SJCRH30 (cell line): ENCODE data around the gene OVOL1. TPM values are rescaled to one million over a fixed set of nuclear protein-coding genes. Genes with fewer than 3 reads are reported as not detected.

Experiments
- DNase-seq, 2 experiments: peaks; one replicate each; pipeline ENCODE4 v3.0.0-alpha.2; 2015 to 2020
- H3K27ac ChIP-seq: fragments of 250-450 bp; sonication (Bioruptor Pico); 2 replicates; pipeline ENCODE4 v1.5.1; 2020; ENCODE audit warnings: mild to moderate bottlenecking, moderate library complexity
- H3K27me3 ChIP-seq: fragments of 250-450 bp; sonication (Bioruptor Pico); 2 replicates; pipeline ENCODE4 v1.5.1; 2020; ENCODE audit warnings: mild to moderate bottlenecking, moderate library complexity
- H3K36me3 ChIP-seq: fragments of 250-450 bp; sonication (Bioruptor Pico); 2 replicates; pipeline ENCODE4 v1.5.1; 2020; ENCODE audit warnings: mild to moderate bottlenecking, moderate library complexity
- H3K4me1 ChIP-seq: fragments of 250-450 bp; sonication (Bioruptor Pico); 2 replicates; pipeline ENCODE4 v1.5.1; 2020; ENCODE audit warnings: mild to moderate bottlenecking, moderate library complexity
- H3K4me3 ChIP-seq: fragments of 250-450 bp; sonication (Bioruptor Pico); 2 replicates; pipeline ENCODE4 v1.5.1; 2020; ENCODE audit warnings: mild to moderate bottlenecking, moderate library complexity
- H3K9me3 ChIP-seq: fragments of 250-450 bp; sonication (Bioruptor Pico); replicated peaks from 2 replicates; pipeline ENCODE4 v1.5.1; 2020; ENCODE audit warnings: mild to moderate bottlenecking, moderate library complexity
- total RNA-seq: library from RNA; depleted of rRNA; stranded (reverse); fragments of >200 nt; shearing (Covaris generic); gene quantifications from 2 replicates; pipeline ENCODE4 v1.2.3, GENCODE V29; 2014

The OVOL1 gene
- total RNA-seq, 1 experiment from 2014 or later, result not detected

DNA sequence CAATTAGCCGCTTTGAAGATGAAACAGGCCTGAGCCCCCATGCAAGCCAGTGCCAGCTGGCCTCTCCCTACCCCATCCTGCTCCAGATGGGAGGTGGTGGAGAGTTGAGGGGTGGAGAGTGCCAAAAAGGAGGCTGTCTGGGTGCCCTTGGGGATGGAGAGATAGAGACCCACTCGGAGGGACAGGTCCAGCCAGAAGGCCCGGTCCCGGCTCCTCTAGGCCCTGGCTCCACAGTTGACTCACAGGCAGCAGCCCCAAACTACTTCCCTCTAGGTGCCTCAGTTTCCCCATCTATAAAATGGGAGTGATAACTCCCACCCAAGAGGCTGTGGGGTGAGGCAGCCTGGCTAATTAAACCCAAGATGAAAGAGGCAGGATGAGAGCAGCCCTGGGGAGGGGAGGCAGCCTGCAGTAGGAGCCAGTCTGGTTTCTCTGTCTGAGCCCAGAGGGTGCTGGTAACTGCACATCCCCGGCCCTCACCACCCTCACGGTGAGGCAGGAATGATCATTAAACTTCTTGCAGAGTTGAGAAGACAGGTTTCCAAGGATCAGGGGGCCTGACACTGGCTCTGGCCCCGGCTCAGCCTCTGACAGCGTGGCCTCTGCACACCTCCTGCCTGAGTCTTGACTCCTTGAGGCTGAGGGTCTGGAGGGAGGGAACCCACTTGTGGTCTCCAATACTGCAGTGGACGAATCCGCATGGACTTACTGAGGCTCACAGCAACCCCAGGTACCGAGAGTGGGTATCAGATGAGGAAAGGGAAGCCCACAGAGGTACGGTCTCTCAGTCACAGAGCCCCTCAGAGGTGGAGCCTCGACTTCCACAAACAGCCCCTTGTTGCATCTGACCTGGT lies 4.7 kb upstream of the OVOL1 start:
- no peaks in the 10 kb centered on the region for H3K9me3 ChIP-seq
- no peak overlapping the region for H3K27ac ChIP-seq
- no peaks in the 10 kb centered on the region for H3K4me1 ChIP-seq
- H3K27me3 ChIP-seq, result 0 out of 2 replicates have a peak, but pooled peaks cover 4% of the 10 kb centered on the region
- no peak for DNase-seq
- no peak overlapping the region for H3K4me3 ChIP-seq
- no peaks in the 10 kb centered on the region for H3K36me3 ChIP-seq

DNA sequence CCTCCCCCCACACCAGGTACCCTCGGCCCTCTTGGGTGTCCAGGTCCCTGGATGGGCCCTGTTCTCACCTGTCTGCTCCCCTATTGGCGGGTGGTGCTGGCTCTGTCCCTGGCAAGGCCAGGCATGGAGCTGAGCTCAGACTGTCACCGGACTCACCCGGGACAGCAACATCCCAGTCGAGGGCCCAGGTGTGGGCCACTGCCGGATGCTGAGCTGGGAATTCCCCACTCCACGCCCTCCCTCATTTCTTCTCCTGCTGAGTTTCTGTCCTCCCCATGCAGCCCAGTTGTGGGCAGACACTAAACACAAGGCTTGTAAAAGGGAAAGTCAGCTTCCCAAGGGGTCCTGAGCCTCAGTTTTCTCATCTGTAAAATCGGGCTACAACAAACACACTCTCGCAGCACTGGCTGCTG lies 4.0 kb upstream of the OVOL1 start:
- H3K27me3 ChIP-seq, result 0 out of 2 replicates have a peak, but pooled peaks cover 4% of the 10 kb centered on the region
- H3K27ac ChIP-seq, result no peak overlapping the region
- H3K4me1 ChIP-seq, result no peaks in the 10 kb centered on the region
- no peak overlapping the region for H3K4me3 ChIP-seq
- no peak for DNase-seq
- no peaks in the 10 kb centered on the region for H3K36me3 ChIP-seq
- no peaks in the 10 kb centered on the region for H3K9me3 ChIP-seq

DNA sequence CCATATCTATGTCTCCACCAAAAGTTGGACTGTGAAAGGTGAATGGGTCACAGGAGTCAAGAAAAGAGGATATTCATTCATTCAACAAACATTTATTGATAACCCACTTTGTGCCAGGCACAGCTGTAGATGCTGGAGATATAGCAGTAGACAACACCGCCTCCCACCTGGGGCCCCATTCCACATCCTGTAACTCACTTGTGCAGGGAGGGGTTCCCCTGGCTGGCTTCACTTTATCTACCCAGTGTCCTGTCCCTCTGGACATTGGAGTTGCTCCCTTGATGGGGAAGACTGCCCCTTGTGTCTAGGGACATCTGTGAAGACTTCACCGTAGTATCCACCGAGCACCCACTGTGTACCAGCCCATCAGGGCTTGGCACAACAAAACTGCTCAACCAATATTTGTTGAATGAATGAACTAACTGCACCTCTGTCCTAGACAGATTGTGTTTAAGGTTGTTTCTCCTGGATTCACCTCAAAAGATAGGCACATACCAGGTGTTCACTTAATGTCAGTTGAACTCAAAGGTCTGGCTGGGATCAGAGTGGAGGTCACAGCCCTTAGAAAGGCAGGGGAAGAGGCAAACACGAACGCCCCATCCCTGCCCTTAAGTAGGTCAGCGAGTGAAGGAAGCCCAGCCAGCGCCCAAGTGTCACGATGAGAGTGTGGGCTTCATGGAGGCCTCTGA lies 1.4 kb upstream of the OVOL1 start:
- no peaks in the 10 kb centered on the region for H3K9me3 ChIP-seq
- DNase-seq, result no peak
- peaks cover 8% of the 10 kb centered on the region for H3K27me3 ChIP-seq
- no peaks in the 10 kb centered on the region for H3K36me3 ChIP-seq
- H3K4me3 ChIP-seq, result no peak overlapping the region
- no peak overlapping the region for H3K27ac ChIP-seq
- no peaks in the 10 kb centered on the region for H3K4me1 ChIP-seq

DNA sequence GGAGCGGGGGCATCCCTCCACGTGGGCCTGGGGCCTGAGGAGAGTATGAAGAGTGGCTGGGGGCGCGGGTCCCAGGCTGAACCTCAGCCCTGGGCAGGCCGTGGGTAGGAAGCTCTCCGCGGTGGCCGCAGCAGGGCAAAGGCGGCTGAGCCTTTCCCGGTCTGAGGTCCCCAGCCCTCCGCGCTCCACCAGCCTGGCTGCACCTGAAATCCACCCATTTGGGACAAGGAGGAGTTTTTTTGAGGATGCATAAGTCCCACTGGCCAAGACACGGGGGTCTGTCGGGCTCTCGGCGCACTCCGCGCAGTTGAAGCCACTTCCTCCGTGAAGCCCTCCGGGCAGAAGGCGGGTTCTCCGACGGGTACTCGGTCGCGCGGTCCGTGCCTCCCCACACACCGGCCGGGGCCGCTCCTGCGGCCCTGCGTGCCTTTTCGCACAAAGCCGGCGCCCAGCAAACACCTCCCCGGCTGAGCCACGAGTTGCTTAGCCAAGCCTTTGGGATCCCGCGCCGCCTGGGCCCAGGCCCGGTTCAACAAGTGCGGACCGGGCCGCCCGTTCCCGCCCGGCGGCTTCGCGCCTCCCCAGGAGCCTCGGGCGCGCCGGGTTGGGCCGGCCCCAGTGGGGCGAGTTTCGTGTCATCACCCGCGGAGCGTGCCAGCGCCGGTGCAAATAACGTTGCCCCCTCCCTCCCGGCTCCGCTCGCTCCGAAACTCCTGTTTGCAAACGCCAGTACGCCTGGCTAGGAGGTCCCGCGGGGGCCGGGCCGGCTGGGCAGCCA lies 666 bp upstream of the OVOL1 start:
- H3K27me3 ChIP-seq, result peaks cover 16% of the 10 kb centered on the region
- no peak overlapping the region for H3K4me3 ChIP-seq
- no peak overlapping the region for H3K27ac ChIP-seq
- no peaks in the 10 kb centered on the region for H3K9me3 ChIP-seq
- no peaks in the 10 kb centered on the region for H3K4me1 ChIP-seq
- no peaks in the 10 kb centered on the region for H3K36me3 ChIP-seq
- no peak for DNase-seq

DNA sequence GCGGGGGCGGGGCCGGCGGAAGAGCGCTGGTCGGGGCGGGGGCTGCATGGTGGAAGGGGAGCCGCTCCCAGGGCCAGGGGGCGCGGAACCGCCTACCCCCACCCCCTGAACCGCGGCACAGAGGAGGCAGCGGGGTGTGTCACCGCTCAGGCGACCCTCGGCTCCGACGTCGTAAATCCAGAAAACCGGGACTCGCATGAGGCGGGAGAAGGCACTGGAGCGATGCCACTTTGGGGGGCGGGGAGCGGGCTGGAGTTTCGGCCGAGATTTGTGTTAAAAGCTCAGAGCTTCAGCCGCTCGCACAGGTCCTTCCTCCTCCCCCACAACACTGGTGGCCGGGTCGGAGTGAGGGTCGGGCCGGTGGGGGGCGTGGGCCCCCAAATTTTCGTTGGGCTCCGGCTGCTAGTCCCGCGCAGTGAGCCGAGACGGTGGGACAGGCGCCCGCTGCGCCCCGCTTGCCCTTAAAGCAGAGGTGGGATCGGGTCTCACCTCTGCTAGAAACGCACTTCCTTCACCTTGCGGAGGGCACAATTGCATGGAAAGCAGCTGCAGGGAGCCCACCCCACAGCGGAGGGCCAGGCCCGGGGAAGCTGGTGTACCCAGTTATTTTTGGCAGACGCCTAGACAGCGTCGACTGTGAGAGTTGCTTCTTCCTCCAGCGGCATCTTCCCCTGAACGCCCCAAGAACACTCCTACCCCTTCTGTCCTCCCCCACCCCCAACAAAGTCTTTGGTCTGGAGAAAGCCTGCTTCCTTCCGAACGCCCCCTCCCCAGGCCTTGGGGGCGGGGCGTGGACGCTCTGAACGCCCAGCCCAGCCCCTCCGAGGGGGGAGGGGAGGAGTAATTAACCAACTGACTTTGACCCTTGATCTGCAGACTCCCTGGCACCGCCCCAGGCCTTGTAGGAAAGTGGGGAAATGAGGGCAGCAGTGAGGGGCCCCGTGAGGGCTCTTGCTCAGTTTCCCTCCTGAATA lies 1.1 kb downstream of the OVOL1 start:
- Histone ChIP-seq H3K36me3 (no peaks in the 10 kb centered on the region), H3K4me1 (no peaks in the 10 kb centered on the region), H3K27me3 (peaks cover 27% of the 10 kb centered on the region), H3K27ac (no peak overlapping the region), H3K4me3 (no peak overlapping the region), H3K9me3 (no peaks in the 10 kb centered on the region)
- no peak for DNase-seq

DNA sequence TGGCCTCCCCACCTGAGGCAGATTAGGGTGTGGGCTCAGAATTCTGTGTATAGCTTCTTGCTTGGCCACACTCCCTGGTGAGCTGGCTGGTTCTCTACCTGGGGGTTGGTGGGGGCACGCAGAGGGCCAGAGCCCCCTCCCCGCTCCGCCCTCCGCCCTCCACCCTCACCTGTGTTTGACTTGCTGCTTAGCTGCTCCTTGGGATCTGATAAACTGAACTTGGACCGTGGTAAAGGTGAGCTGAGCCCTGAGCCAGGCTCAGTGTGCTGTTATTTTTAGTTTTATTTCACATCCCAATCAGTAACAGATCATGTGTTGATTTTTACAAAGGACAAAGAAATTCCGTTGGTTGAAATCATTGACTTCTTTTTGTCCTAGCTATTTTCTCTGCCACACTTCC lies 2.0 kb downstream of the OVOL1 start:
- Histone ChIP-seq H3K36me3 (no peaks in the 10 kb centered on the region), H3K4me3 (no peak overlapping the region), H3K27me3 (peaks cover 32% of the 10 kb centered on the region), H3K27ac (no peak overlapping the region), H3K4me1 (no peaks in the 10 kb centered on the region), H3K9me3 (no peaks in the 10 kb centered on the region)
- no peak for DNase-seq

DNA sequence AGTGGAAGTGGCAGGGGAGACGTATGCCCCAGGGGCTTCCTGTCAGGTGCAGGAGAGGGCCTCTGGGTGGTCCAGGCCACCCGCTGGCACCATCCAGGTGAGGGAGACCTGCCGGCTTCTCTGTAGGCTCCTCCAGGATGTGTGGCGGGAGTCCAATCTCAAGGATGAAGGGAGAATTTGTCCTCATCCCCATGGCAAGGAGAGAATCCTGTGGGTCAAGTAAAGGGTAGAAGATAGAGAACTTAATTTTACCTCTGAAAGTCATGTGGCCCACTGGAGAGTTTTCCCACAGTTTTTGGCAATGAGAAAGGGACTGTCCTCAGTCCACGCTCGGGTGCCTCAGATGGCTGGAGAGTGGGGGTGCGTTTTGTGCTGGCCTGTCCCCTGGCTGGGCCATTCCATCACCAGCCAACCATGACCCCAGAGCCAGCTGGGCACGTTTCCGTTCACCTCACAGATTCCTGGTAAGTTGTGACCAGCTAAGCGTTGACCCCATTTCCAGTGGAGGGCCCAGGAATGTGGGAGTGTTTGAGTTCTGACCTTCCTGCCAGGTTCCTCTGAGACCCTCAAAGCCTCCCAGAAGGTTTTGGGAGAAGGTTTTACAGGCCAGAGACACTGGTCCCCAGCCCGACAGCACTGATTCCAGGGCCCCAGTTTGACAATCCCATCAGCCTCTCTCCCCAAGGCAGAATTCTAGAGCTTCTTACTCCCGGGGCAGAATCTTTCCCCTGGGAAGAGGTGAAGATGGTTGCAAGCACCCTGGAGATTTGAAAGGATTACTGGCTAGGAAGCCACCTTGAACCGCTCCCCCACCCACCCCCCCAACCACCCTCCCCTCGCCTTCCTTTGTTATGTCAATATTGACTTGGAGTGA lies 2.6 kb downstream of the OVOL1 start:
- no peak overlapping the region for H3K4me3 ChIP-seq
- no peak for DNase-seq
- no peaks in the 10 kb centered on the region for H3K4me1 ChIP-seq
- H3K27me3 ChIP-seq, result peaks cover 38% of the 10 kb centered on the region
- no peak overlapping the region for H3K27ac ChIP-seq
- H3K36me3 ChIP-seq, result no peaks in the 10 kb centered on the region
- no peaks in the 10 kb centered on the region for H3K9me3 ChIP-seq

DNA sequence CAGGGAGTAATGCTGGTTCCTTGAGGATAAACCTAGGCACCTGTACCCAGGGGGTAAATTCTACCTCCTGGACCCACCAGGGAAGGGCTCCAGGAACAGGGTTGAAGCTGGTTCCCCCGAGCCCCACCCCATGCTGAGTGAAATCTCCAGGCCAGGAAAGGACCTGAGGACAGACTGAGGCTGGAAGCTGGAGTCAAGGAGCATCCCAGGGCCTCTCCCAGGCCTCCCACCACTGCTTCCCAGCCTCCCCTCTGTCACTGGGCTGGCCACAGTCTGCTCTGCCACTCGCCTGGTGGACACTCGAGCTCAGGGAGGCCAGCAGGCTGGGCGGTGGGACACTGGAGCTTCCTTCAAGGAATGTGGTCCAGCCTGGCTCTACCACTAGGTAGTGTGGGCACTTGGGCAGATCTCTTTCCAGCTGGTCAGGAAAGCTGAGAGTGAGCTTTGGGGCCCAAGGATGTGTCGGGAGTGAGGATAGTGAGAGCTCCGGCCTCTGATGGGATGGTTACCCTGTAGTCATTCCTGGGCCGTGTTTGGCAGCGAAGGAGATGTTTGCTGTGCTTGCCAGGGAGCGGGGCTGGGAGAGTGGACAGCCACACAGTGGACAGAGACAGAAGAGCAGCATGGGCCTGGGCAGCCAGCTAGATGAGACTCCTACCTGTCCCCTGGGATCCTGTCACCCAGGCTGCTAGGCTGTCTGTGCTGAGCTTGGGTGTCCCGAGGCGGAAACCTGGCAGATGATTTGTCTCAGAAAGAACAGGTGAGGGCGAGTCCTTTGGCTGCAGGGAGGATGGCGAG lies 3.4 kb downstream of the OVOL1 start:
- Histone ChIP-seq H3K36me3 (no peaks in the 10 kb centered on the region), H3K27ac (no peak overlapping the region), H3K27me3 (peaks cover 43% of the 10 kb centered on the region), H3K4me3 (no peak overlapping the region), H3K9me3 (no peaks in the 10 kb centered on the region), H3K4me1 (no peaks in the 10 kb centered on the region)
- DNase-seq, result no peak

DNA sequence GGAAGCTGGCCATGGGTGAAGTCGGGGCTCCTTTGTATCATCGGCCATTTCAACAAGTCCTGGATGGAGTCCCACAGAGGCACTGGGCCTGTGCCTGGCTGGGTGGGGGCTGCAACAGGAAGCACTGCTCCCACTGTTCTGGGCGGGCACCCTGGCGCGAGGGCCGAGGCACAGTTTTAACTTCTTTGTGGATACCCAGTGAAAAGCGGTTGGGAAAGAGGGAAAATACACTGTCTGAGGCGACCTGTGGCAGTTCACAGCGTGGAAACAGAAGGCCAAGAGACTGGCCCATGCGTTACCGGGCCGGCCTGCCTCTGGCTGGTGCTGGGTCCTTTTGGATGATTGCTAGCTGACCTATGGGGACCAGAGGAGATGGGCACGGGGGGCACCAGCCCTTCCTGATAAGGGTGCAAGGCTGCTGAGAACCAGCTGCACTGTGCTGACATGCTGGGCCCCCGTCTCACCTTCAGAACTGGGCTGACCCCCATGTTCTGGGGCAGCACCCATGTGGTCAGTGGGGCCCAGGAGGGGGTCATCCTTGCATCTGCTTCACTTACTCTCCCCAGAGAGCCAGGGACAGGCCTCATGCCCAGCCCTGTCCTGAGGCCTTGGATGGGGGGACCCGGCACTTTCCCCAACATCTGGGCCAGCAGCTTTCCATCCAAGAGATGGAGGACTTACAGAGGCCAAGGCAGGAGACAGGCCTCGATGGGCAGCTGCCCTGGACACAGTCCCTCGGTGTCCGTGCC lies 4.2 kb downstream of the OVOL1 start:
- no peak for DNase-seq
- Histone ChIP-seq H3K36me3 (no peaks in the 10 kb centered on the region), H3K27me3 (peaks cover 43% of the 10 kb centered on the region), H3K4me3 (no peak overlapping the region), H3K27ac (no peak overlapping the region), H3K9me3 (no peaks in the 10 kb centered on the region), H3K4me1 (no peaks in the 10 kb centered on the region)

DNA sequence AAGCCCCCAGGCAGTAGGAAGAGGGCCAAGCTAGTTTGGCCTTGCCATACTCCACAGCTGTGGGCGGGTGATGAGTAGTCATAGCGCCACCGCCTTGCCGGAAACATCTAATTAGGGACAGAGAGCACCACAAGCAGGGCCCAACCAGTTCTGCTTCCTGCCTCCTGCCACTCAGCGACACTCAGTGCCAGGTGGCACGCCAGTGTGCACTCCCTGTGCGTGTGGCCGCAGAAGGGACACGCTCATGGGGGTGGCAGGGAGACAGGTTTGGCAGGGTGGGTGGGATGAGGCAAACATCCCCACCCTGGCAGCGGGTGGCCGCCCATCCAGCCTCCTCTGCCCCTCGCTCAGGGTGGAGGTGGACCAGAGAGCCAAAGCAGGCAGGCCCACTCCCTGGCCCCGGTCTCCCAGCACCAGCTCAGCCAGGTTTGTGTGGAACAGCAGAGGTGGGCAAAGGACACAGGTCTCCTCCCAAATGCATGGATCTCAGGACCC lies 4.9 kb downstream of the OVOL1 start:
- Histone ChIP-seq H3K4me1 (no peaks in the 10 kb centered on the region), H3K9me3 (no peaks in the 10 kb centered on the region), H3K27me3 (peaks cover 43% of the 10 kb centered on the region), H3K27ac (no peak overlapping the region), H3K36me3 (no peaks in the 10 kb centered on the region), H3K4me3 (no peak overlapping the region)
- DNase-seq, result peak in 1 of 2 experiments; percentile 39

DNA sequence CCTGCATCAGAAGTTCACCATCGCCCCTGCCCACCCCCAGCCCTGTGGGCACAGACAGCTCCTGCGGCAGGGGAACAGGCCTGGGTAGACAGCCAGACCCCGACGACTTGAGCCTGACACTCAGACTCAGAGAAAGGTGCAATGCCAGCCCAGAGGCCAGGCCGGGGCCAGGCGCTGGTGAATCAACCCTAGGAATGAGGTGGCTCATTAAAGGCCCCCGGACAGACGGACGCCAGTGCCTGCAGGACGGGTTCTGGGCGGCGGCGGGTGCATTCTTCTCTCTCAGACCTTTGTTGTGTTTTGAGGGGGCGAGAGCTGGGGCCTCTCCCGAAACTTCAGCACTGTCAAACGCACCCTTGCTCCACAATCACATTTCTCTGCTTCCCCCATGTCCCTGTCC lies 5.6 kb downstream of the OVOL1 start:
- H3K36me3 ChIP-seq, result no peaks in the 10 kb centered on the region
- H3K27ac ChIP-seq, result no peak overlapping the region
- no peaks in the 10 kb centered on the region for H3K4me1 ChIP-seq
- no peaks in the 10 kb centered on the region for H3K9me3 ChIP-seq
- H3K4me3 ChIP-seq, result no peak overlapping the region
- no peak for DNase-seq
- H3K27me3 ChIP-seq, result peaks cover 50% of the 10 kb centered on the region

DNA sequence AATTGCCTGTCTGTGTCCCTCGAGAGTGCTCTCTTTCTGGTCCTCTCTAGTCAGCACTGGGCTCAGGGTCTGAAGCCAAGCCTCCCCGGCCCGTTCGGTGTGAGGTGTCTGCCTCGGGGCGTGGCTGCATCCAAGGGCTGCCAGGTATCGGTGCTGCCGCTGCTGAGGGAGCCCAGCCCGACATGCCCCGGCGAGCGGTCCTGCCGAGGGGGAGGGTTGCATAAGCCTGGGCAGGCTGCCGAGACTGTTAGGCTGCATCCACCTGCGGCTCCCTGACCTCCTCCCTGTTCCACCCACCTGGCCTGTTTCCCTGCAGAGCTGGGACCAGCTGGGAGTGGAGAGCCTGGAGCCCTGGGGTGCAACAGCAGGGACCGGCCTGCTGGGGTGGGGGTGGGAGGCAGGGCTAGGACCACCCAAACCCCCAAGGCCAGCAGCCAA lies 6.3 kb downstream of the OVOL1 start:
- H3K4me1 ChIP-seq, result no peaks in the 10 kb centered on the region
- H3K27ac ChIP-seq, result no peak overlapping the region
- peaks cover 54% of the 10 kb centered on the region for H3K27me3 ChIP-seq
- no peak for DNase-seq
- H3K36me3 ChIP-seq, result no peaks in the 10 kb centered on the region
- H3K4me3 ChIP-seq, result no peak overlapping the region
- no peaks in the 10 kb centered on the region for H3K9me3 ChIP-seq
